GM18870 (cell line): ENCODE measurements around the gene CFAP210.
"Not testable (repeated sequence)": the region's sequence is repeated elsewhere in the genome, so short reads cannot be mapped to it uniquely, and the experiment has no call there.

Experiments
- ATAC-seq: cut with Tn5 transposase; IDR thresholded peaks from one replicate; pipeline ENCODE4 v1.9.1; 2021; ENCODE audit warnings: moderate library complexity; ENCODE audit not compliant: unreplicated experiment

The CFAP210 gene

DNA sequence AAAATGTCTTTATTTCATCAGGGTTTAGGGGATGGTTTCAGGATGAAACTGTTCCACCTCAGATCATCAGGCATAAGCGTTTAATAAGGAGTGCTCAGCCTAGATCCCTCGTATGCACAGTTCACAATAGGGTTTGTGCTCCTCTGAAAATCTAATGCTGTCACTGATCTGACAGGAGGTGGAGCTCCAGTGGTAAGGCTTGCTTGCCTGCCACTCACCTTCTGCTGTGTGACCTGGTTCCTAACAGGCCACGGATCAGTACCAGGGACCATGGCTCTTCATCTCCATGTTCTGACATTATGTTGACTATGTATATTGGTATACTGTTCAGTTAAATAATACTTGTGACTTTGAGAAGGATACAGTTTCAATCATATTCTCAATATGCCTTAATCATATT lies 68.4 kb downstream of the CFAP210 start:
- no peak for ATAC-seq

DNA sequence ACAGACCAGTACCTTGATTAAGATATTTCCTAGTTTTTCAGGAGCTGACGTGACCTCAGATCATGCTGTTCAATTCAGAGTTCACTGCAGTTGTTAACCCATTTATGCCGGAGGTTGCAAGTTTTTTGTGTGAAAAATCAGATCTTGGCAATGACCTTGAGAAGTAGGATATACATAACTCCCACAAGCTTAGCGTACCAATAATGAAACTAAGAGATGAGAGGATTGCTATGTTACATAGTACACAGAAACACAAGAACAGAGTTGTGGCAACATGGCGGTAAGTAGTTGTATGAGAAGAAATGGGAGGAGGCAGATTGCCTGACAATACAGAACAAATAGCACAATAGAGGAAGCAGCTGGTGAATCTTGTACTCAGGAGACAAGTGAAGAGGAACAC lies 71.0 kb downstream of the CFAP210 start:
- no peak for ATAC-seq

- ATAC-seq: no peak
Observed at GRCh38 chr2:169620509-169620908, 73.7 kb downstream of the CFAP210 start.

DNA sequence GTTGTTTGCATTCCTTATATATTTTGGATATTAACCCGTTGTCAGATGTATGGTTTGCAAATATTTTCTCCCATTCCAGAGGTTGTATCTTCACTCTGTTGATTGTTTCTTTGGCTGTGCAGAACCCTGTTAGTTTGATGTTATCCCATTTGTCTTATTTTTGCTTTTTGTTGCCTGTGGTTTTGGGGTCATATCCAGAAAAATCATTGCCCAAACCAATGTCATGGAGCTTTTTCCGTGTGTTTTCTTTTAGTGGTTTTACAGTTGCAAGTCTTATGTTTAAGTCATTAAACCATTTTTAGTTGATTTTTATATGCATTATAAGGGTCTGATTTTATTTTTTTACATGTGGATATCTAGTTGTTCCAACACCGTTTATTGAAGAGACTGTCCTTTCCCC lies 74.3 kb downstream of the CFAP210 start:
- ATAC-seq: no peak

- not testable (repeated sequence) for ATAC-seq
Observed at GRCh38 chr2:169615982-169616381, 78.2 kb downstream of the CFAP210 start.

DNA sequence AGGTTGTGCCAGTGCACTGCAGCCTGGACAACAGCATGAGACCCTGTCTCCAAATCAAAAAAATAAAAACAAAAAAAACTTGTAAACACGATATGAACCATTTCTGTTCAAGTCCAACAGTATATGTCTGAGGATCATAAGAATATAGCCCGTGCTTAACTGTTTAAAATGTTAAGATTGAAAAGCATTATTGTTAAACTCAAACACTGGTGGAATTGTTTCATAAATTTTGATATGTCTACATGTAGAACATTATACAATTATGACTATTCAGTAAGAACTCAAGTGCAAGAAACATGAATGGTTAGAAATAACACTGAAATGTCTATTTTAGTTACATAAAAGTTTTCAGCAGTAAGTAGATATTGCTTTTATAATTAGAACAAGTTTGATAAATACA lies 80.3 kb downstream of the CFAP210 start:
- ATAC-seq: no peak

DNA sequence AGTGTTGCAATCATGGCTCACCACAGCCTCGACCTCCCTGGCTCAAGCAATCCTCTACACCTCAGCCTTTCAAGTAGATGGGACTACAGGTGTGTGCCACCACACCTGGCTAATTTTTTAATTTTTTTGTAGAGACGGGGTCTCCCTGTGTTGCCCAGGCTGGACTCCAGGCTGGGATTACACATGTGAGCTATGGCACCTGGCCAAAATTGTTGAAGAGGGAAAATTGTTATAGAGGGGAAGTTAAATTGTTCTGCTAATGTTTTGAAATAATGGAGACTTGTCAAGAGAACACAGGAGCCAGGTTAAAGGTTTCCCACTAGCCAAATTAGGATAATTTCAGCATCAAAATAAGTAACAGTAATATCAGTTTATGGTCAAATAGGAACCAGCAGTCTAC lies 84.9 kb downstream of the CFAP210 start:
- no peak for ATAC-seq

GRCh38 chr2:169599568-169599967 lies 94.6 kb downstream of the CFAP210 start:
- ATAC-seq: no peak

DNA sequence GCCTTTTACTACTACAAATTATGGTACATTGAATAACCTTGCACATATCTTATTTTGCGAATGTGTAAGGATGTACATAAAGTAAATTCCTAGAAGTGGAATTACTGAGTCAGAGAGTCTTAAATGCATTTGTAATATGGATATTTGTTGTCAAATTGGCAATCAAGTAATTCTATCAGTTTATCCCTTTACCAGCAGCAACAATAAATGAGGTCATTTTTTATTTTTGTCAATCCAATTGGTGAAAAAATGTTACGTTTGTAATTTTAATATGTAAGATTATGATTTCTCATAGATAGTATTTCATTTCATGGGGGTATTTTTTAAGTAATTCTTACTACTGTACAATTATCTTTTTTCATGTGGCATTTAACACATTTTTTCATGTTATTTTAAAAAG lies 95.2 kb downstream of the CFAP210 start:
- no peak for ATAC-seq

DNA sequence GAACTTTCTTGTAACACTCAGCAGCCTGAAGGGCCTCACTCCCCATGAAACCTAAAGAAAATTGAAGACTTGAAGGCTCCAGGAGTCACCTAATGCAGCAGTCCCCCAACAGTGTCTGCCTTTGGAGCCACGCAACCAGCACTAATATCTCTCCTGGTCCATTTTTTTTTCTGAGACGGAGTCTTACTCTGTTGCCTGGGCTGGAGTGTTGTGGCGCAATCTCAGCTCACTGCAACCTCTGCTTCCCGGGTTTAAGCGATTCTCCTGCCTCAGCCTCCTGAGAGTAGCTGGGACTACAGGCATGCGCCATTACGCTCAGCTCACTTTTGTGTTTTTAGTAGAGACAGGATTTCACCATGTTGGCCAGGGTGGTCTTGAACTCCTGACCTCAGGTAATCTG lies 97.7 kb downstream of the CFAP210 start:
- not testable (repeated sequence) for ATAC-seq
